HCT116 (cell line): ENCODE measurements around the gene PDLIM3. TPM values are rescaled to one million over a fixed set of nuclear protein-coding genes. Genes with fewer than 3 reads are reported as not detected.

Experiments
- ATAC-seq: fragments of 200-7000 bp; cut with Tn5 transposase; 2 replicates; pipeline ENCODE4 v1.9.1; 2020; ENCODE audit warnings: mild to moderate bottlenecking, moderate library complexity
- BruUV-seq: library from RNA; stranded (reverse); fragments of 400-500 nt; replicated peaks from 2 replicates; lab custom pipeline; 2021; lab: Mats Ljungman, UMichigan
- CTCF ChIA-PET: fragments of 300-600 bp; sonication (Branson Sonifier 250); formaldehyde crosslinking; loops from one replicate; lab custom pipeline; 2021; ENCODE audit warnings: antibody characterized with exemption; lab: Charles Lee
- POLR2A ChIA-PET: fragments of 300-600, 350-600 bp; sonication (Branson Sonifier 250); formaldehyde crosslinking; loops from one replicate; lab custom pipeline; 2021; ENCODE audit warnings: antibody characterized with exemption; lab: Charles Lee
- RAD21 ChIA-PET, 2 experiments: fragments of 300-600 bp; sonication (Branson Sonifier 250); formaldehyde crosslinking; loops; one replicate each; lab custom pipeline; 2023; ENCODE audit warnings: low total read pairs in 2 of 2; ENCODE audit not compliant: uncharacterized antibody in 2 of 2, unreplicated experiment in 2 of 2, low non-redundant PET in 1 of 2; lab: Charles Lee
- DNase-seq: peaks from one replicate; pipeline ENCODE4 v3.0.0-alpha.2; 2010; ENCODE audit warnings: low read depth, low spot score
- H2AFZ ChIP-seq: fragments of 200-600 bp; shearing (Covaris generic), sonication (generic); 2 replicates; pipeline ENCODE4 v1.6.1; 2017; ENCODE audit warnings: low read depth, mixed run types, mixed read lengths, antibody characterized with exemption, low read length; ENCODE audit not compliant: poor library complexity, severe bottlenecking
- H3K27ac ChIP-seq: 2 replicates; pipeline ENCODE4 v1.5.1; 2012; ENCODE audit warnings: low read depth, low read length
- H3K27me3 ChIP-seq: fragments of 200-600 bp; sonication (generic); 2 replicates; pipeline ENCODE4 v1.6.1; 2016; ENCODE audit warnings: mixed run types, low read length, mixed read lengths; ENCODE audit not compliant: insufficient read depth
- H3K36me3 ChIP-seq, 2 experiments: fragments of 200-500 bp in 1 of 2; fragments of 200-600 bp in 1 of 2; sonication (Bioruptor generic) in 1 of 2; sonication (generic) in 1 of 2; 2 replicates each; pipeline versions ENCODE4 v1.5.1 to v1.6.1; 2014 to 2016; ENCODE audit warnings: low read length in 2 of 2, inconsistent platforms in 1 of 2, mixed read lengths in 1 of 2, mixed run types in 1 of 2; ENCODE audit not compliant: insufficient read depth in 2 of 2, control insufficient read depth in 1 of 2
- H3K4me1 ChIP-seq, 2 experiments: fragments of 200-600 bp in 1 of 2; sonication (generic) in 1 of 2; 2 replicates each; pipeline versions ENCODE4 v1.5.1 to v1.6.1; 2012 to 2017; ENCODE audit warnings: low read length in 2 of 2, inconsistent platforms in 1 of 2, mild to moderate bottlenecking in 1 of 2, mixed read lengths in 1 of 2, mixed run types in 1 of 2, moderate library complexity in 1 of 2; ENCODE audit not compliant: insufficient read depth in 2 of 2, control insufficient read depth in 1 of 2
- H3K4me2 ChIP-seq: fragments of 200-600 bp; sonication (generic); 2 replicates; pipeline ENCODE4 v1.6.1; 2017; ENCODE audit warnings: mixed run types, low read length, mixed read lengths
- H3K4me3 ChIP-seq, 2 experiments: fragments of 200-600 bp in 1 of 2; sonication (generic) in 1 of 2; replicated peaks in 1 of 2; 2 replicates each; pipeline ENCODE4 v1.5.1; 2011 to 2016; ENCODE audit warnings: low read length in 2 of 2, control low read depth in 1 of 2, low read depth in 1 of 2, mild to moderate bottlenecking in 1 of 2, mixed read lengths in 1 of 2, mixed run types in 1 of 2
- H3K79me2 ChIP-seq: fragments of 200-600 bp; sonication (generic); 2 replicates; pipeline ENCODE4 v1.6.1; 2017; ENCODE audit warnings: mild to moderate bottlenecking, mixed run types, low read length, moderate library complexity, mixed read lengths; ENCODE audit not compliant: insufficient read depth
- H3K9ac ChIP-seq: fragments of 200-600 bp; sonication (generic); 2 replicates; pipeline ENCODE4 v1.6.1; 2016; ENCODE audit warnings: low read length, mixed read lengths
- H3K9me2 ChIP-seq: fragments of 200-600 bp; sonication (generic), shearing (Covaris generic); 2 replicates; pipeline ENCODE4 v1.6.1; 2017; ENCODE audit warnings: mixed run types, mild to moderate bottlenecking, moderate library complexity; ENCODE audit not compliant: insufficient read depth
- H3K9me3 ChIP-seq, 2 experiments: fragments of 200-500 bp in 1 of 2; fragments of 200-600 bp in 1 of 2; sonication (Bioruptor generic) in 1 of 2; sonication (generic) in 1 of 2; 2 replicates each; pipeline ENCODE4 v1.6.1; 2014 to 2017; ENCODE audit warnings: low read length in 2 of 2, mixed read lengths in 2 of 2, inconsistent platforms in 1 of 2, low read depth in 1 of 2, mild to moderate bottlenecking in 1 of 2, mixed run types in 1 of 2, moderate library complexity in 1 of 2; ENCODE audit not compliant: control insufficient read depth in 1 of 2, insufficient read depth in 1 of 2
- H4K20me1 ChIP-seq: fragments of 200-600 bp; sonication (generic), shearing (Covaris generic); 2 replicates; pipeline ENCODE4 v1.6.1; 2017; ENCODE audit warnings: mixed run types, mild to moderate bottlenecking, moderate library complexity; ENCODE audit not compliant: insufficient read depth
- EGR1 ChIP-seq: IDR thresholded peaks from 2 replicates; pipeline ENCODE4 v1.6.1; 2012; ENCODE audit warnings: low read depth
- EZH2 ChIP-seq: fragments of 200-600 bp; sonication (generic); IDR thresholded peaks from 2 replicates; pipeline ENCODE4 v1.6.1; 2017; ENCODE audit warnings: antibody characterized with exemption, mixed run types
- FOSL1 ChIP-seq: IDR thresholded peaks from 2 replicates; pipeline ENCODE4 v1.6.1; 2012; ENCODE audit warnings: low read depth
- JUND ChIP-seq: IDR thresholded peaks from 2 replicates; pipeline ENCODE4 v1.6.1; 2012
- POLR2A ChIP-seq: IDR thresholded peaks from 2 replicates; pipeline ENCODE4 v1.7.0; 2011; ENCODE audit warnings: borderline replicate concordance; ENCODE audit not compliant: insufficient read depth, insufficient read length; ENCODE audit errors: extremely low read depth
- POLR2AphosphoS5 ChIP-seq: IDR thresholded peaks from 2 replicates; pipeline ENCODE4 v1.6.1; 2011; ENCODE audit warnings: mild to moderate bottlenecking, low read depth, low read length, moderate library complexity
- RAD21 ChIP-seq: IDR thresholded peaks from 2 replicates; pipeline ENCODE4 v1.6.1; 2012; ENCODE audit warnings: low read depth, mild to moderate bottlenecking
- SIN3A ChIP-seq: IDR thresholded peaks from 2 replicates; pipeline ENCODE4 v1.6.1; 2012; ENCODE audit warnings: low read depth
- SP1 ChIP-seq: IDR thresholded peaks from 2 replicates; pipeline ENCODE4 v1.6.1; 2012; ENCODE audit warnings: low read depth
- SRF ChIP-seq: IDR thresholded peaks from 2 replicates; pipeline ENCODE4 v1.6.1; 2012; ENCODE audit warnings: low read depth
- TCF7L2 ChIP-seq: IDR thresholded peaks from 2 replicates; pipeline ENCODE4 v1.7.0; 2011; ENCODE audit warnings: borderline replicate concordance, inconsistent platforms; ENCODE audit not compliant: insufficient read depth, insufficient read length; ENCODE audit errors: extremely low read depth
- YY1 ChIP-seq: IDR thresholded peaks from 2 replicates; pipeline ENCODE4 v1.6.1; 2011; ENCODE audit warnings: low read length, low read depth, moderate library complexity, mild to moderate bottlenecking; ENCODE audit not compliant: insufficient replicate concordance; ENCODE audit errors: extremely low read depth
- ZFX ChIP-seq: fragments of 450-650 bp; IDR thresholded peaks from 2 replicates; pipeline ENCODE4 v1.6.1; 2017
- ZNF274 ChIP-seq: fragments of 200-500 bp; sonication (Bioruptor generic); IDR thresholded peaks from 2 replicates; pipeline ENCODE4 v1.6.1; 2014; ENCODE audit warnings: mild to moderate bottlenecking, low read depth, low read length, inconsistent platforms
- intact Hi-C: fragments of 100-400 bp; cut with micrococcal nuclease; formaldehyde crosslinking; loops from 2 replicates; pipeline ENCODE4 v1.10.0; 2022
- total RNA-seq: library from RNA; stranded (reverse); gene quantifications from one replicate; pipeline ENCODE4 v1.2.1, GENCODE V29; 2021; ENCODE audit not compliant: unreplicated experiment
- TF ChIP-seq, protein P1 (sequence below), 3 experiments: fragments of 200-600 bp in 1 of 3; sonication (generic) in 1 of 3; IDR thresholded peaks in 2 of 3; conservative IDR thresholded peaks in 1 of 3; 2 replicates each; pipeline ENCODE4 v1.5.1; 2012 to 2017; ENCODE audit warnings: low read depth in 2 of 3, low read length in 2 of 3, antibody characterized with exemption in 1 of 3, borderline replicate concordance in 1 of 3, control low read depth in 1 of 3, mild to moderate bottlenecking in 1 of 3, mixed read lengths in 1 of 3, mixed run types in 1 of 3, moderate library complexity in 1 of 3; ENCODE audit not compliant: insufficient read depth in 1 of 3
- TF ChIP-seq, protein P2 (sequence below): IDR thresholded peaks from 2 replicates; pipeline ENCODE4 v1.6.1; 2012
- TF ChIP-seq, protein P3 (sequence below): IDR thresholded peaks from 2 replicates; pipeline ENCODE4 v1.6.1; 2011; ENCODE audit warnings: mild to moderate bottlenecking, low read length, moderate library complexity; ENCODE audit not compliant: insufficient replicate concordance; ENCODE audit errors: extremely low read depth

PDLIM3 gene
- total RNA-seq, 1 experiment from 2014 or later = 11.5 TPM

DNA sequence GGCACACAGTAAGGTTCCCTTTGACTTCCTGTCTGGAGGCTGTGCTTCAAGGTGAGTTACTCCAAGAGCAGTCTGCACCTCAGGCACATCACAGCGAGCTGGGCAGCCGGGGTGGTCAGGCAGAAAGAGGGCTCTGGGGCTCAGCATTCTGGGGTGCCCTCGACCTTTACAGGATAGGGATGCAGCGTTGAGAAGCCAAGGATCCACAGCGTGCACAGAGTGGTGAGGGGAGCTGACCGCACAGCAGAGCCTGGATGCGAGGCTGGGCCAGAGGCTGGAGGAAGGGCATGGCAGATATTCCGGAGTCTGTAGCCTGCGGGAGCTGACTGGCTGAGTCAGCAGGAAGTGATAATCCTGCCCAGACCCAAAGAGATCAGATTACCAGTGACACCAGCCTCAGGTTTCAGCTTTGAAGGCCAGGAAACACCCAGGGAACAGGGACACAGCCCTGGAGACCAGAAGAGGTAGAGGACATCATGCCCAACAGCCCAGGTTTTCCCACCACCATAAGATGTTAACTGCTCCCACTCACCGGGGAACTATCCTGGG lies 38.4 kb upstream of the PDLIM3 start (continued):
- TF ChIP-seq, protein P1, sequence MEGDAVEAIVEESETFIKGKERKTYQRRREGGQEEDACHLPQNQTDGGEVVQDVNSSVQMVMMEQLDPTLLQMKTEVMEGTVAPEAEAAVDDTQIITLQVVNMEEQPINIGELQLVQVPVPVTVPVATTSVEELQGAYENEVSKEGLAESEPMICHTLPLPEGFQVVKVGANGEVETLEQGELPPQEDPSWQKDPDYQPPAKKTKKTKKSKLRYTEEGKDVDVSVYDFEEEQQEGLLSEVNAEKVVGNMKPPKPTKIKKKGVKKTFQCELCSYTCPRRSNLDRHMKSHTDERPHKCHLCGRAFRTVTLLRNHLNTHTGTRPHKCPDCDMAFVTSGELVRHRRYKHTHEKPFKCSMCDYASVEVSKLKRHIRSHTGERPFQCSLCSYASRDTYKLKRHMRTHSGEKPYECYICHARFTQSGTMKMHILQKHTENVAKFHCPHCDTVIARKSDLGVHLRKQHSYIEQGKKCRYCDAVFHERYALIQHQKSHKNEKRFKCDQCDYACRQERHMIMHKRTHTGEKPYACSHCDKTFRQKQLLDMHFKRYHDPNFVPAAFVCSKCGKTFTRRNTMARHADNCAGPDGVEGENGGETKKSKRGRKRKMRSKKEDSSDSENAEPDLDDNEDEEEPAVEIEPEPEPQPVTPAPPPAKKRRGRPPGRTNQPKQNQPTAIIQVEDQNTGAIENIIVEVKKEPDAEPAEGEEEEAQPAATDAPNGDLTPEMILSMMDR (IDR thresholded peaks at IDR 0.05 in 2 of 3, conservative IDR thresholded peaks at IDR 0.05 in 1 of 3; ENCODE audit: borderline replicate concordance in 1 of 3, insufficient read depth in 1 of 3, low read depth in 2 of 3, low read length in 2 of 3) = no peak
- TF ChIP-seq FOSL1 (peak; percentile 76), EGR1 (no peak), JUND (peak; percentile 80), EZH2 (no peak), TCF7L2 (peak; percentile 90), SIN3A (0 out of 2 replicates have a peak, but pooled peaks have one; percentile 33)
- TF ChIP-seq, protein P2, sequence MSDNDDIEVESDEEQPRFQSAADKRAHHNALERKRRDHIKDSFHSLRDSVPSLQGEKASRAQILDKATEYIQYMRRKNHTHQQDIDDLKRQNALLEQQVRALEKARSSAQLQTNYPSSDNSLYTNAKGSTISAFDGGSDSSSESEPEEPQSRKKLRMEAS = peak; percentile 64
- TF ChIP-seq, all 23 proteins: peak for 12

DNA sequence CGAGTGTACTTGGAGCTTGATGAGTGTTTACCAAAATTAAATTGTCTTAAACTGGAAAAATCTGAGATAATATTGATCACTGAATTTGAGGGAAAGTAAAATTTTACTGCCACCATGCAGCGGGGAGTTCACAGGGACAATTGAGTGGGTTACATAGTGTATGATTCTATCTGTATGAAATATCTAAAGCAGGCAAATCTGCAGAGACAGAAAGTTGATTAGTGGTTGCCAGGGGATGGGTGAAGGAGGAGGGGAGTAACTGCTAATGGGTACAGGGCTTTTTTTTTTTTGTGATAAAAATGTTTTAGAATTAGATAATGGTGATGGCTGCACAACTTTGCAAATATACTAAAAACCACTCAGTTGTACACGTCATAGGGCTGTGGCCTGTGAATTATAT lies 35.4 kb upstream of the PDLIM3 start:
- Histone ChIP-seq H3K27me3 (no peaks in the 10 kb centered on the region), H3K9me3 (no peaks in the 10 kb centered on the region), H3K36me3 (no peaks in the 10 kb centered on the region), H3K9me2 (no peaks in the 10 kb centered on the region; the same call in 1 of the 2 replicates), H2AFZ (no peak overlapping the region), H3K4me1 (peaks cover 8 to 19% of the 10 kb centered on the region in 2 experiments), H3K27ac (no peak overlapping the region), H3K79me2 (no peaks in the 10 kb centered on the region), H4K20me1 (no peaks in the 10 kb centered on the region), H3K4me2 (no peak overlapping the region), H3K9ac (no peak overlapping the region), H3K4me3 (no peak overlapping the region)
- ChIA-PET POLR2A (no interaction called here), CTCF (no interaction called here), RAD21 (no interaction called here)
- intact Hi-C loops = no loop called here
- DNase-seq (no peak), ATAC-seq (no peak)
- no TSS peak for BruUV-seq
- TF ChIP-seq, protein P1 (IDR thresholded peaks at IDR 0.05 in 2 of 3, conservative IDR thresholded peaks at IDR 0.05 in 1 of 3; ENCODE audit: borderline replicate concordance in 1 of 3, insufficient read depth in 1 of 3, low read depth in 2 of 3, low read length in 2 of 3) = no peak
- TF ChIP-seq SIN3A = no peak
- no peak for TF ChIP-seq EZH2
- TF ChIP-seq POLR2AphosphoS5 = no peak
- no peak for TF ChIP-seq ZFX
- TF ChIP-seq RAD21 = no peak
- TF ChIP-seq FOSL1 = no peak
- TF ChIP-seq POLR2A = no peak
- TF ChIP-seq, protein P2 = no peak
- no peak for TF ChIP-seq SRF
- no peak for TF ChIP-seq YY1
- TF ChIP-seq, protein P3, sequence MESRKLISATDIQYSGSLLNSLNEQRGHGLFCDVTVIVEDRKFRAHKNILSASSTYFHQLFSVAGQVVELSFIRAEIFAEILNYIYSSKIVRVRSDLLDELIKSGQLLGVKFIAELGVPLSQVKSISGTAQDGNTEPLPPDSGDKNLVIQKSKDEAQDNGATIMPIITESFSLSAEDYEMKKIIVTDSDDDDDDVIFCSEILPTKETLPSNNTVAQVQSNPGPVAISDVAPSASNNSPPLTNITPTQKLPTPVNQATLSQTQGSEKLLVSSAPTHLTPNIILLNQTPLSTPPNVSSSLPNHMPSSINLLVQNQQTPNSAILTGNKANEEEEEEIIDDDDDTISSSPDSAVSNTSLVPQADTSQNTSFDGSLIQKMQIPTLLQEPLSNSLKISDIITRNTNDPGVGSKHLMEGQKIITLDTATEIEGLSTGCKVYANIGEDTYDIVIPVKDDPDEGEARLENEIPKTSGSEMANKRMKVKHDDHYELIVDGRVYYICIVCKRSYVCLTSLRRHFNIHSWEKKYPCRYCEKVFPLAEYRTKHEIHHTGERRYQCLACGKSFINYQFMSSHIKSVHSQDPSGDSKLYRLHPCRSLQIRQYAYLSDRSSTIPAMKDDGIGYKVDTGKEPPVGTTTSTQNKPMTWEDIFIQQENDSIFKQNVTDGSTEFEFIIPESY = no peak
- TF ChIP-seq SP1 = no peak
- no peak for TF ChIP-seq JUND
- TF ChIP-seq ZNF274 = no peak
